HG03060 (cell line): ENCODE results near the gene TBC1D22B.
"Not testable (repeated sequence)": the region's sequence is repeated elsewhere in the genome, so short reads cannot be mapped to it uniquely, and the experiment has no call there.

Experiments
- ATAC-seq: cut with Tn5 transposase; IDR thresholded peaks from one replicate; pipeline ENCODE4 v1.9.1; 2021; ENCODE audit warnings: low read depth, moderate number of reproducible peaks; ENCODE audit not compliant: unreplicated experiment

Gene TBC1D22B

DNA sequence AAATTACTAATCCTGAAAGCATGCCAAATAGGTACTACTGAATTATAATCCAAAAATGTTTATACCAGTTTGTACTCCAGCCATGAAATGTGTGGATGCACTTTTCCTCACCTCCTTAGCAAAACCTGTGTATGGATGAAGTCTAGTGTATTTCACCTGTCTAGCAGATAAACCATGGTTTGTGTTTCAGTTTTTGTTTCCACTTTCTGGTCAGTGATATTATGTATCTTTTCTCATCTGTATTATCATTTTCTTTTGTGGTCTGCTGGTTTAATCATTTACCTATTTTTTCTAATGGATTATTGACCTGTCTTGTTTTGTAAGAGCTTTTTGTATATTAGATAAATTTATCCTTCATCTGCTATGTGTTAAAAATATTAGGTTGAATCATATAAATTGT is 41.4 kb downstream of the TBC1D22B start:
- ATAC-seq = peak; percentile 55

DNA sequence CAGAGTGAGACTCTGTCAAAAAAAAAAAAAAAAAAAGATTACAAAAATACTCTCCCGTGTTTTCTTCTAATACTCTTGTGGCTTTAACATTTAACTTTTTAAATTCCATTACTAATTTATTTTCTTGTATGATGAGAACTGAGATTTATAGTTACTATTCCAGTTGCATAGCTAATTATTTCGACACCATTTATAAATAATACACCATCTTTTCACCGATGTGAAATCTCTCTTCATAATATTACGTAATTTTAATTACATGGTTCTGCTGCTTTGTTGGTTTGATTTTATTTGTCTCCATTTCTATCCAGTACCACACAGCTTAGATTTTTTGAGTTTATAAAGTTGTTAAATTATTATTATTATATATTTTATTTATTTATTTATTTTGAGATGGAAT is 42.4 kb downstream of the TBC1D22B start:
- ATAC-seq = no peak

DNA sequence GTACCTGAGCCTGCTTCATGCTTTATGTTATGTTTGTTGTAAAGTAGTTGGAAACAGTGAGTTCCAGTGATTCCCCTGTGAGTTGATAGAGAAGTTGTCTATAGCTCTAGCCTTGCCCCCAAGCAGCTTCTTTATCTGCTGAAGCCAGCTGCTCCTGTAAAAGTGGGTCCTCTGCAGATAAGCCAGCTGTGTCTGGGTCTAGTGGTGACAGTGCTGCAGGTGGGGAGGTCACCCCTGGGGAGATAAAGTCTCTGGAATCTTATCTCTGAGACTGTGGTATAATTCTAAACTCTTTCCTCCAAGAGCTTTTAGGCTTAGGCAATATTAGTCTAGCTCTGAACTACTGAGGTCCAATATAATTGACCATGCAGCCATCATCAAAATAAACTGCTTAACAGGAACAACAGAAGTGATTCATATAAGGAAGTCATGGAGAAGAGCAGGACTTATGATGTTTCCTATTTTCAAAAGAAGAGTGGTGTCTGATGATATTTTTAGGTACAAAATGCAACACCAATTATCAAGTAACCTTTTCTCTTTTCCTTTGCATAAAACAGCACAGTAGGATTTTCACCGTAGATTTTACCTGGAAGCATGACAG is 44.6 kb downstream of the TBC1D22B start:
- ATAC-seq = no peak

DNA sequence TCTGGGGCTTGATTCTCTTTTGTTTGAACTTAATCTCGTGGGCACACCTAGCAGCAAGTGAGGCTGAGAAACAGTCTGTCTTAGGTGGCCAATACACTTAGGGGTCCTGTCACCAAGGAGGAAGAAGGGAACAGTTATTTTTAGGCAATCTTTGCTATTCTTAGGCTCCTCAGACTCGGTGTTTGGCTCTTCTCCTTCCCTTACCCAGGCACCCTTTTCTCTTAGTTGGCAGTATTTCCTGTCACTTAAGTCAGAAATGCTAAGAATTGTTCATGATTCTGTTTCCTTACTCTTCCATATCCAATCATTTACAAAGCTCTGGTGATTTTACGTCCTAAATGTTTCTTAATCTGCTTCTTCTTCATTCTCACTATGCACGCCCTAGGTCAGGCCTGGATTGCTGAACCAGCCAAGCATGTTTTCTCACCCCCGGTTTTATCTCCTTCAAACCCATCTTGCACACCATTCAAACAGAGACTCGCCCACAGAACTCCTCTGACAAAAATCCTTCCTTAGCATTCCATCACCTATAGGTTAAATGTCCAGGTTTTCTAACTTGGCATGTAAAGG is 45.6 kb downstream of the TBC1D22B start:
- ATAC-seq = no peak

DNA sequence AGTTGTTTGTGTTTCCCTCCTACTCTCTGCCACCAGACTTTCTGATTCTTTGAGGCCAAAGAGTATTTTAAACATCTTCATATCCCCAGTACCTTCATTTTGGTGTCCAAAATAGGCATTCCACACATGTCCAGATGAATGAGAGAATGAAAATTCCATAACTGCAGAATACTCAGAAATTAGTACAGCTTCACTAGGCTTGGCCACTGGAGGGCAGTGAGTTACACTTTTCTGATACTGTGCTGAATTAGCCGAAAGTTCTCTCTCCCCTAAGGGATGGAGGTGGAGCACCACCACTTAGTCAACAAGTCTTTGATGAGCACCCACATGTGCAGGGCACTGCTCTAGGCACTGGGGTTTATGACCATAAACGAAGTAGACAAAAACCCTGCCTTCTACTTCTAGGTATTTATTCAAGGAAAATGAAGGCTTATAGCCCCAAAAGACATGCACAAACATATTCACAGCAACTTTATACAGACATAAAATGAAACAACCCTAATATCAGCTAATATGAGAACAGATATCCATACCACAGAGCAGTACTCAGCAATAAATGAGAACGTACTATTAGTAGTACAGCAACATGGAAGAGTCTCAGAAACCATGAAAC is 46.4 kb downstream of the TBC1D22B start:
- no peak for ATAC-seq

DNA sequence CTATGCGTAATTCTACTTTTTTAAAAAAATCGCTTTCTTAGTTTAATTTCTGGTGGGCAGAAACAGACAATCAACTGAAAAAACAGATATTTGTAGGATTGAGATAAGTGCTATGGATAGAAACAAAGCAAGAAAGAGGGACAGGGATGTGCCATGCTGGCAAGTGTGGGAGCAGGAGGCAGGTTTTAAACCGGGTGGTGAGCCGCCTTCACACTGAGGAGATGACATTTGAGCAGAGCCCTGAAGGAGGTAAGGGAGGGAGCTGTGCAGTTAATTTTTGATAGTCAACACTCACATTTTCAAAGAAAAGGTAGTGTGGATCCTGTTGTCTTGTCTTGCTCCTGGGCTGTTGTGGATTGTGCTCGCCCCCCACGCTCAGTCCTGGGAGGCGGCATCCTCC is 47.2 kb downstream of the TBC1D22B start:
- no peak for ATAC-seq

DNA sequence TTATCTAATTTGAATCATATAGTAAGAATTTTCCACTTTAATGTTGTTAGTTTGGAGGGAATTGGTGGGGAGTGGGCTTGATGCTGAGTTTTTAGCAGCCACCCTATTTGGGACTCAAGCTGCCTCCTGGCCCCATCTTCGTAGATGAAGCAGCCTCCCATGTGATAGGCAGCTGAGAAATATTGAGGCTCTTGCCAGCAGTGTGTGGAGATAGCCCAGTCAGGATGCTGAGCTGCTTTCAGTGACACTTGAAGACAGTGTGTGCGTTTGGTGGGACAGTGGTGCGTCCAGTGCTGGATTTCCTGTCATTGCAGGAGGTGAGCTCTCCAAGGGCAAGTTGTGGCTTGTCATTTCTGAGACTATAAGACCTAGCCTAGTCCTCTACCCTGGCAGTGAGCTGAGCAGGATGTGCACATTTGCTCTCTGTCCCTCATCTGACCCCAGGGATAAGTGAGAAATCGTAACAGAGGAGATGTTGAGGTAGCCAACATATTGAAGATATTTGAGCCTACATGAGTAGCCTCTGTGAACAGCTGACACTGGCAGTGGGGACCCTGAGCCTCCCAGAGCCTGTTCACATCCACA is 48.4 kb downstream of the TBC1D22B start:
- ATAC-seq = no peak

DNA sequence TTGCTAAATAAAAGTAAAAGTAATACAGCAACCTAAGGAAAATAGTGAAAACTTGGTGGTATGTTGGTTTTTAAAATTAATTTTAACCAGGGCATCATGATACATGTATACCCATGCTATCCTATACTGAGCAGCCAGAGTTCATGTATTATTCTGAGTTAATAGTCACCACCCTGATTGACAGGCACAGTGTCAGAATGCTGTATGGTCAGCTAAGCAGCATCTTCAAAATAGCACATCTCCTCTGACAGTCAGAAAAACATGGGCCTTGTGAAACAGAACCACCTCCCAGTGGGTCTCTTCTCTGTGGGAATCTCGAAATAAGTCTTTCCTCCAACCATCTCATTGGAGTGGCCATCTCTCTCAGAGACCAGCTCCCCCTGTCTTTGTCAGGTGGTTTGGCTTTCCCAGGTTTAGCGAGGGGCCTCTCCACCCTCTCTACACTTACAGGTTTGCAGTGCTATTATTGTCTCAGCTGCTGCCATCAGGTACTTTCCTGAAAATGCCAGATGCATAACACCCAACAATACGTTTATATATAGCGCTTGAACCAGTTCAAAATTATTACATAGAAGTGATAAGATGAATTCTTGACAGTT is 49.2 kb downstream of the TBC1D22B start:
- no peak for ATAC-seq

DNA sequence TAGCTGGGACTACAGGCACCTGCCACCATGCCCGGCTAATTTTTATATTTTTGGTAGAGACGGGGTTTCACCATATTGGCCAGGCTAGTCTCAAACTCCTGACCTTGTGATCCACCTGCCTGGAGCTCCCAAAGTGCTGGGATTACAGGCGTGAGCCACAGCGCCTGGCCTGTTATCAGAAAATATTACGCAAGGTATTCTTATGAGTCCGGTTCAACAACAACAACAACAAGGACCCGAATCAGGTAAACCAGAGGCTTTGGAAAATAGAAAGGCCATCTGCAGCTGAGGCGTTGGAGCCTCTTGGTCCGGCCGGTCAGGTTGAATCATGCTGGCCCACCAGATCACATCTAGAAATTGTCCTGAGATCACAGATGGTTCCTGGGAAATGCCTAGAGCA is 49.9 kb downstream of the TBC1D22B start:
- ATAC-seq = not testable (repeated sequence)

DNA sequence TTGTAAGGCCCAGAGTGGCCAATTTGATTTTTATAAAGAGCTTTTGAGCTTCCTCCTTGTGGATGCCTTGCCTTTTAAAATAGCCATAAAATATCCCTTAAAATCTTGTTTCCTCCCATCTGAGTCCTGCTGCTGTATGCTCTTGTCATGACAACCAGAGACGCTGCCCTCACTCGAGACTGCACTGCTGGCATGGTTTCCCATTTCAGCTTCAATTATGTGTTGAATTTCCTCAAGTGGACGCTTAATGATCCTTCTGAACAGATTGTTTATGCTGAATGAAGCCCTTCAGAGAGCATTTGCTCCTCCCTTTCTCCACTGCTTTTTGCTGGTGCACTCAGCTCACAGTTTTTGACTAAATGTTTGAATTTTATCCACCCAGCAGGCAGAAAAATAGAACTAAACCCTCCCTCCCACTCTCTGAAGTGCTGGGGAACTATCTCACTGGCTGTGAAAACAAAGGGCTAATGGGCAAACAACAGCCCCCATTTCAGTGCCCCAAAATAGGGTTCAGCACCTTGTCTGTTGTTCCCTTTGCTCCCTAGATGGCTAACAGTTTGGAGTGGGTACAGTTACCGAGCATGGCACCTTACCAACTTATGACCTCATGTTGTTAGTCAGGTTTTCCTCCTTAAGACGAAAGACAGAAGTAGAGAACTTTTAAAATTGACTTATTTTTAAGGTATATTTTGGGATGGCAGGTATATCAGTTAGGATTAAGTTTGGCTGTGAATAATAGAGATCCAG is 50.7 kb downstream of the TBC1D22B start:
- ATAC-seq = no peak

DNA sequence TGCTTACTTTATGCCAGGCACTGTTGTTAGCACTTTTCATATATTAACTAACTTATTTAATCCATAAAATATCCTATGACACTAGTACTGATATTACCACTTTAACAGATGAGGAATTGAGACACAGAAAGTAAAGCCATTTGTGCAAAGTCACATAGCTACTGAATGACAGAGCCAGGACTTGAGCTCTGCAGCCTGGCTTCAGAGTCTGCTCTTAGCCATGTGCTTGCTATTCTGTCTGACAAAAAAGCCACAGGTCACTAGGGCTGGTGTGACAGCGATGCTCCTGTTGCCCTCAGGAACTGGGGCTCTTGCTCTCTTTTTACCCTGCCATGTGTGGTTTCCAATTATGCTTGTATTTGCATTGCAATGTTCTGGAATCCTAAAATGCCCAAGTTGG is 51.5 kb downstream of the TBC1D22B start:
- no peak for ATAC-seq

DNA sequence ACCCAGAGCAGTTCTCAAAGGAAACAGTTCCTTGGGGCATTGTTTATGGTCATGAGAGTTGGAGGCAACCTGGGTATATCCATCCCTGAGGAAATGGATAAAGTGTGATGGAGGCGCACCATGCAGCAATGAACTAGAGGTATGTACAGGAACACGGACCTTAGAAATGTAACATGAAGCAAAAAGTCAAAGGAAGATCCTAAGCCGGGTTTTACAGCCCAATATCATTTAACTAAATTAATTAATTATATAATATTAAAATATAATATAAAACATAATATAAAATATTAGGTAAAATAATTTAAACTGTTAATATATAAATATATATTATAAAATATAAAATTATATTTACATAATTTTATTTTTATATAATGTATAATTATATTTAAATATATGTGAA is 52.1 kb downstream of the TBC1D22B start:
- no peak for ATAC-seq

DNA sequence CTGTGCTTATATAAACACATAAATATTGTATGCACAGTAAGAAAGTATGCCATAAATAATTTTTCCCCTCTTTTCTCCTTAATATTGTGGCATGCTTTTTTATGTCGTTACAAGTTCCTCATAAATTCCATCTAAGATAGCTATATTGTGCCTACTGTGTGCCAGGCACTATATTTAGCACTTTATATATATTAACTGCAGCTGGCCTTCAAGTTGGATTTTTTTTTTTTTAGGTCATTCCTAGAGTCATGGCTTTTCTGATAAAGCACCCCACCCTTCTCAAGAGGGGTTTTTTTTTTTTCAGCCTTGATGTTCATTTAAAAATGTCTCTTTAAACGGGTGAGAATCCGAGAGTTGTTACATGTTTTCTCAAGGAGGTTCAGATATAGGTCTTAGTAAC is 53.4 kb downstream of the TBC1D22B start:
- ATAC-seq = no peak

DNA sequence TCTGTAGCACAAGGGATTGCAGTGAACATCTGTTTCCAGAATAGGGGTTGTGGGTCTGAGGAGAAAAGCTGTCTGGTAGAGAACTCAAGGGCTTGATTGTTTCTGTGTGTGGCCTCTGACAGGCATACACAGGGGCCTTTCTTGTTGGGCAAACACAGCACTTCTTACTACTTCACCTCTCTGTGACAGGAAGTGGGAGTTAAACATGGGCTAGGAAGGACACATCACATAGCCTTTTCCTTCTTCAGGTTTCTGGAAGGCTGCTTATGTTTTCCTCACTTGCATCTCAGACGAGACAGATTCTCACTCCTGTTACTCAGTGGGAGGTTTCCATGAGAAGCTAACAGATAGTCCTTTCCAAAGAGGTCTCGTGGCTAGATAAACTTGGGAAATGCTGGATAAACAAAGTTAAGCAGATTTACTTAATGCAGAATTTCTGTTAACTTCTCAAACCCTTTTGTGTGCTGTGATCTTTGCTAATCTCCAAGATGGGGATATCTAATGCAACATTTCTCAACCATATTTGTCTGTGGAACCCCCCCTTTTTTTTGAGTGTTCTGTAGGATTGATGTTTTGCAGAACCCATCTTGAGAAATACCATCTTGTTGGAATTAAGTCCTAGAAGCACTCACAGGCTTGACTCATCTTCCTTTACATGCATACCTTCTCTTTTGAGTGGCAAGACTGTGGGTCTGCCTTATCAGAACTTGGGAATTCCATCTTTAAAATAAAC is 54.3 kb downstream of the TBC1D22B start:
- ATAC-seq = no peak

DNA sequence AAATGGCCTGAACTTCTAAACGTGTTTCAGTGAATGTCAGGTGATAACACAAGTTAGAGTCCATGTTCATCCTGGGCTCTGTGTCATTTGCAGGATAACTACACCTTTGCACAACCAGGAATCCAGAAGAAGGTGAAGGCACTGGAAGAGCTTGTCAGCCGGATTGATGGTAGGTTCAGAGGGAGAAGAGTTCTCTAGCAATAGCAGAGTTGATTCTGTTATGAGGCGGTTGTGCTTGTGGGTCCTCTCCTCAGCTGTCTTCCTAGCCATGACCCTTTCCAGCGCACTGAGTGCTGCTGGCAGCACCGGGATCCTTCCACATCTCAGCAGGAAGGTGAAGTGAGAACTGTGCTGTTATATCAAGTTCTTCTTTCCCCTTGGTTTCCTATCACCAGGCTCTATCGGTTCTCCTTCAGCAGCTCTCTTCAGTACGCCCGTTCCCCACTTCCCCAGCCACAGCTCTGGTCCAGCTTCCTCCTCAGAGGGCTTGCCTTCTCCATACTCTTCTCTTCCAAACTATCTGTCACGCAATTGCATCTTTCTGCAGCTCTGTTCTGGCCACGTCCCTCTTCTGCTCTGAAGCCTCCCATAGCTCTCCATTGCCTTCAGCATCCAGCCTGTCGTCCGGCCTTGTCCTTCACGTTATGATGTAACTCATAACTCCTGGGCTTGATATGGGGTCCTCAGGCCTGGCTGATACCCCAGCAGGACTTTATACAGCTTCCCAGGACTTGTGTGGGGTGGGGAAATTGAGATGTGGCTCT is 56.3 kb downstream of the TBC1D22B start:
- ATAC-seq = no peak

DNA sequence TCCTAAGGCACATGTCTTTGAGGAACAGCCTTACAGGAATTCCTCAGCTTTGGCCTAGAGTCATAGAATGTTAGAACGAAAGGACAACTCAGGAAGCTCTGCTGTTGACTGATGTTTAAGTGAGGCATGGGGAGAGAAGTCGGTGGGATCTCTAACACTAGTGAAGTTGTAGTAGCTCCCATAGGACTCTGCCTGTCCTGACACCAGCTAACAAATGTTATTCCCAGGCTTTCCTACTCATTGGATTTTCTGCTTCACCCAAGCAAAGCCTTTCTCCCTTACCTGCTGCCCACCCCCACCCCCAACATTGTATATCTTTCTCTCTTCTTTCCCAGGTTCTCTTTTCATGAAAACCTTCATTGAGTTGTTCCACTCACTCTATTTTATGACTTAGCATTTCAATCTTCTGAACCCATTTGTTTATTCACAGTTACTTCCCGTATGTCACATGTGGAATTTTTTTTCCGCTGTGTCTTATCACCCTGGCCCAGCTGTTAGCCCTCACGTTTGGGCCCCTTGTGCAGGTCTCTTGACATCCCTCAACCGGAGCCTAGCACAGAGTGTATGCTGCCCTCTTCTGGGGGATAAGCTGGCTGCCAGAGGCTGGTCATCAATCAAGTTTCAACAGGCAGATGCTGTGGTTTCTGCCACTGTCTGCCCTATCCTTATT is 57.0 kb downstream of the TBC1D22B start:
- no peak for ATAC-seq

DNA sequence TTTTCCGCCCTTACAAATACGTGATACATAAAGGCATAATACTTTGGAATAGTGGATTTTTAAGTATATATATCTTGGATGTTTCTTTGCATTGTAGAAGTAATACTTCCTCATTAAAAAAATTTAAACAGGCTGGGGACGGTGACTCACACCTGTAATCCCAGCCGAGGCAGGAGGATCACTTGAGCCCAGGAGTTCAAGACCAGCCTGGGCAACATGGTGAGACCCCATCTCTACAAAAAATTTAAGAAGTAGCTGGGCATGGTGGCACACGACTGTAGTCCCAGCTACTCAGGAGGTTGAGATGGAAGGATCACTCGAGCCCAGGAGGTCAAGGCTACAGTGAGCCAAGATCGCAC is 57.6 kb downstream of the TBC1D22B start:
- ATAC-seq = no peak

DNA sequence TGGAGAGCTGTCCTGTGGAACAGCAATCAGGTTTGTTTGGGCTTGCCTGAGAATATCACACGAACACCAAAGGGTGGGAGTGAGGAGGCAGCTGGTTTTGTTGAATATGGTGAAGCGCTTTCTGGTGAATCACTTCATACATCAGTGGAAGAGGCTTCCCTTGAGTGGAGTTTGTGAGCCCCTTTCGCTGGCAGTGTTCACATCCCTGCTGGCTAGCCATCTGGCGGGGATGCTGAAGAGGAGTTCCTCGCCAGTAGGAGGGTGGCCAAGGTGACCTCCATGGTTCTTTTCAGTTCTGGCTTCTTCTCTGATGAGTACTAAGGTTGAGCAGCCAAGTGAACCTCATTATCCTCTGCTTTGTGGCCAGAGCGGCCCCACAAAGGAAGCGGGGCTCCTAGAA is 58.5 kb downstream of the TBC1D22B start:
- no peak for ATAC-seq
